Glutamatergic neuron (in vitro differentiated cells): ENCODE results near the gene DDX25. TPM values are rescaled to one million over a fixed set of nuclear protein-coding genes. Genes with fewer than 3 reads are reported as not detected.

ENCODE experiments used
- DNase-seq: peaks from one replicate; pipeline ENCODE4 v3.0.0; 2022
- H3K27ac Mint-ChIP-seq: one replicate; pipeline ENCODE4 v1.8.0; 2020; ENCODE audit warnings: mild to moderate bottlenecking, mixed read lengths, inconsistent platforms; ENCODE audit not compliant: unreplicated experiment
- H3K27me3 Mint-ChIP-seq: one replicate; pipeline ENCODE4 v1.8.0; 2020; ENCODE audit warnings: mild to moderate bottlenecking, moderate library complexity, mixed read lengths, inconsistent platforms; ENCODE audit not compliant: unreplicated experiment
- H3K36me3 Mint-ChIP-seq: one replicate; pipeline ENCODE4 v1.8.0; 2020; ENCODE audit warnings: mild to moderate bottlenecking, mixed read lengths, inconsistent platforms; ENCODE audit not compliant: unreplicated experiment
- H3K4me1 Mint-ChIP-seq: one replicate; pipeline ENCODE4 v1.8.0; 2020; ENCODE audit warnings: mild to moderate bottlenecking, low read depth, mixed read lengths, inconsistent platforms; ENCODE audit not compliant: unreplicated experiment
- H3K4me3 Mint-ChIP-seq: one replicate; pipeline ENCODE4 v1.8.0; 2020; ENCODE audit warnings: mild to moderate bottlenecking, mixed read lengths, inconsistent platforms; ENCODE audit not compliant: unreplicated experiment
- H3K9me3 Mint-ChIP-seq: one replicate; pipeline ENCODE4 v1.8.0; 2020; ENCODE audit warnings: mild to moderate bottlenecking, moderate library complexity, mixed read lengths, inconsistent platforms; ENCODE audit not compliant: unreplicated experiment
- CTCF ChIP-seq: fragments of 200-600 bp; sonication (generic); IDR thresholded peaks from one replicate; pipeline ENCODE4 v1.5.0; 2021; ENCODE audit not compliant: partially characterized antibody, unreplicated experiment
- total RNA-seq: library from RNA; stranded (reverse); fragmentation: NEBNext Ultra II Directional; extraction: Animal tissue kit (Norgen Biotek cat#: 25700); gene quantifications from one replicate; pipeline ENCODE4 v1.2.1, GENCODE V29; 2021; ENCODE audit not compliant: unreplicated experiment

The DDX25 gene
- total RNA-seq, 1 donor from 2014 or later: 11.3 TPM

GRCh38 chr11:125977333-125977732, 73.0 kb downstream of the DDX25 start:
- no peak for TF ChIP-seq CTCF
- no peaks in the 10 kb centered on the region for H3K27me3 Mint-ChIP-seq
- DNase-seq: no peak
- H3K36me3 Mint-ChIP-seq: no peaks in the 10 kb centered on the region
- H3K4me1 Mint-ChIP-seq: no peaks in the 10 kb centered on the region
- no peak overlapping the region for H3K4me3 Mint-ChIP-seq
- H3K9me3 Mint-ChIP-seq: no peaks in the 10 kb centered on the region
- H3K27ac Mint-ChIP-seq: no peak overlapping the region

- Mint-ChIP-seq H3K4me3 (no peak overlapping the region), H3K27me3 (no peaks in the 10 kb centered on the region), H3K4me1 (no peaks in the 10 kb centered on the region), H3K9me3 (no peaks in the 10 kb centered on the region), H3K36me3 (peaks cover 5% of the 10 kb centered on the region), H3K27ac (no peak overlapping the region)
- TF ChIP-seq CTCF: no peak
- no peak for DNase-seq
Observed at GRCh38 chr11:125978181-125978716, 73.9 kb downstream of the DDX25 start.

Other genes with a start within 250 kb of the DDX25 start
- not detected for gene ACRV1, start 223.7 kb upstream of the DDX25 start, total RNA-seq
- not detected for gene PATE1, start 158.2 kb upstream of the DDX25 start, total RNA-seq
- gene PATE2, start 125.7 kb upstream of the DDX25 start, total RNA-seq: not detected
- gene PATE3, start 116.4 kb upstream of the DDX25 start, total RNA-seq: not detected
- gene PATE4, start 71.2 kb upstream of the DDX25 start, total RNA-seq: not detected
- gene HYLS1, start 16.8 kb upstream of the DDX25 start, total RNA-seq: 4.7 TPM
- gene PUS3, start 1.3 kb upstream of the DDX25 start, total RNA-seq: 12.6 TPM
- not detected for gene VSIG10L2, start 41.5 kb downstream of the DDX25 start, total RNA-seq
- 21.0 TPM for gene CDON, start 158.4 kb downstream of the DDX25 start, total RNA-seq